ENCODE data around the gene LBR.

The LBR gene

DNA sequence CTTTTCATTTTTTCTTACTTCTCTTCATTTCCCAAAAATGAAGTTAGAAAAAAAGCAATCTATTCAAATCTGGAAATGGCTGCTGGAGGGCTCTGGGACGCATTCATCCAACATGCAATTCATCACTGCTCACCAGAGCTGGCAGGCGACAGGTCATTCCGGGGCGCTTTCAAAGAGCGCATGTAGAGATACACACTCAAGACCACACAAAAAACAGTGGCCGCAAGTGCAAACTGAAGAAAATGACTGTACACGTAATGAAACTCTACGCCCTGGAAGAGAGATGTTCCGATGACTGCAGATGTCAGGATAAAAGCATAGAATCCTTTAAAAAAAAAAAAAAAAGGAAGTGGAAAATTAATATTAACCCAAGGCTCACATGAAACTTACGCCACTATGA, 15.5 kb downstream of the LBR start:
- Histone ChIP-seq H3K9me2 (replicated peaks; ENCODE audit: insufficient read depth, low read length) (no peaks in the 10 kb centered on the region), H2AFZ (ENCODE audit: low read depth, low read length, severe bottlenecking) (no peak overlapping the region), H4K20me1 (ENCODE audit: low read depth, low read length) (peaks cover 29% of the 10 kb centered on the region), H3K9me3 (ENCODE audit: insufficient read depth, low read length) (no peaks in the 10 kb centered on the region), H3F3A (ENCODE audit: insufficient read depth) (peaks cover 11% of the 10 kb centered on the region; the same call in 1 of the 2 replicates), H3K4me3 (ENCODE audit: insufficient read depth, low read length, poor library complexity, severe bottlenecking) (no peak overlapping the region), H3K27ac (ENCODE audit: low read depth, low read length) (no peak overlapping the region), H3K9ac (ENCODE audit: low read length) (no peak overlapping the region), H3K27me3 (ENCODE audit: low read length) (no peaks in the 10 kb centered on the region), H3K4me2 (ENCODE audit: low read depth, low read length, poor library complexity, severe bottlenecking) (no peak overlapping the region), H3K79me2 (ENCODE audit: insufficient read depth, low read length) (peaks cover 87% of the 10 kb centered on the region), H3K36me3 (ENCODE audit: low read length) (peaks cover 82% of the 10 kb centered on the region)
- TF ChIP-seq, protein P1, sequence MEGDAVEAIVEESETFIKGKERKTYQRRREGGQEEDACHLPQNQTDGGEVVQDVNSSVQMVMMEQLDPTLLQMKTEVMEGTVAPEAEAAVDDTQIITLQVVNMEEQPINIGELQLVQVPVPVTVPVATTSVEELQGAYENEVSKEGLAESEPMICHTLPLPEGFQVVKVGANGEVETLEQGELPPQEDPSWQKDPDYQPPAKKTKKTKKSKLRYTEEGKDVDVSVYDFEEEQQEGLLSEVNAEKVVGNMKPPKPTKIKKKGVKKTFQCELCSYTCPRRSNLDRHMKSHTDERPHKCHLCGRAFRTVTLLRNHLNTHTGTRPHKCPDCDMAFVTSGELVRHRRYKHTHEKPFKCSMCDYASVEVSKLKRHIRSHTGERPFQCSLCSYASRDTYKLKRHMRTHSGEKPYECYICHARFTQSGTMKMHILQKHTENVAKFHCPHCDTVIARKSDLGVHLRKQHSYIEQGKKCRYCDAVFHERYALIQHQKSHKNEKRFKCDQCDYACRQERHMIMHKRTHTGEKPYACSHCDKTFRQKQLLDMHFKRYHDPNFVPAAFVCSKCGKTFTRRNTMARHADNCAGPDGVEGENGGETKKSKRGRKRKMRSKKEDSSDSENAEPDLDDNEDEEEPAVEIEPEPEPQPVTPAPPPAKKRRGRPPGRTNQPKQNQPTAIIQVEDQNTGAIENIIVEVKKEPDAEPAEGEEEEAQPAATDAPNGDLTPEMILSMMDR (IDR thresholded peaks at IDR 0.05; ENCODE audit: insufficient read depth, low read length, poor library complexity, severe bottlenecking): no peak
- no peak for TF ChIP-seq EZH2phosphoT487 (conservative IDR thresholded peaks at IDR 0.05; ENCODE audit: low read length)

DNA sequence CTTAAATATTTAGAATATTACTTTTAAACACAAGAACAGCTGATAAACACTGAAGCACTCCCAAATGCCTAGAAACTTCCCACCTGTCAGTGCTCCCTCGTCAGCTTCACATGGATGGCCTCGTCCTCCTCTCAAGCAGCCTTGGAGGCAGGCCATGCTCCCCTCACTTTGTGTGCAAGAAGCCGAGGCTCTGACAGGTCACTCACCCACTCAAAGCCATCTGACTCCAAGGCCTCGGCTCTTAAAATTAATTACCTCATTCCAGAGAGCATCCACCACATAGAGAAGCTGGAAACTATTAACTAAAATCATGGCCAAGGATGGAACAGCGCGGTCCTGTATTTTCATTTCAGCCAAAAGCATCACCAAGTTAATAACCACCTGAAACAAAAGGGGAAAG, 17.8 kb downstream of the LBR start:
- H3K36me3 ChIP-seq (ENCODE audit: low read length): peaks cover 79% of the 10 kb centered on the region

DNA sequence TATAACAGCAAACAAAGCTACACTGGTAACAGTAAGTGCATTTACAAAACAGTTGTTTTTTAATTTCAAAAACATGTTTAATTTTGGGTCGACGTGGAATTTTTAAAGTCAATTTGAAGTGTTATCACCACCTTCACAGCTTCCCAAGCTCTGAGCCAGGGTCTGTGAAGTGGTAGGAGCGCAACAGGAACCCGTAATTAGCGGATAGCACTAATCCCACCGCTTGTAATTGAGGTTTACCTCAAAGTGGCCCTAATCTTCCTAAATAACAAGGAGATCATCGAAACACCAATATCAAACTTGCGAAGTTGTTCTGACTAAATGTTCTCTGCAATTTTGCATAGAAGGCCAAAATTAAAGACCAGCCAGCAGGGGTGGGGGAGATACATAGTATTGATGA, 18.8 kb downstream of the LBR start:
- Histone ChIP-seq H2AFZ (ENCODE audit: low read depth, low read length, severe bottlenecking) (no peak overlapping the region), H3K27ac (ENCODE audit: low read depth, low read length) (no peak overlapping the region), H3F3A (ENCODE audit: insufficient read depth) (peaks cover 13% of the 10 kb centered on the region), H3K36me3 (ENCODE audit: low read length) (peaks cover 78% of the 10 kb centered on the region), H3K9ac (ENCODE audit: low read length) (no peak overlapping the region), H3K9me2 (replicated peaks; ENCODE audit: insufficient read depth, low read length) (no peaks in the 10 kb centered on the region), H3K4me2 (ENCODE audit: low read depth, low read length, poor library complexity, severe bottlenecking) (no peak overlapping the region), H3K79me2 (ENCODE audit: insufficient read depth, low read length) (peaks cover 73% of the 10 kb centered on the region), H3K27me3 (ENCODE audit: low read length) (no peaks in the 10 kb centered on the region), H4K20me1 (ENCODE audit: low read depth, low read length) (peaks cover 17% of the 10 kb centered on the region), H3K4me3 (ENCODE audit: insufficient read depth, low read length, poor library complexity, severe bottlenecking) (no peak overlapping the region), H3K9me3 (ENCODE audit: insufficient read depth, low read length) (no peaks in the 10 kb centered on the region)
- TF ChIP-seq, protein P1 (IDR thresholded peaks at IDR 0.05; ENCODE audit: insufficient read depth, low read length, poor library complexity, severe bottlenecking): no peak
- no peak for TF ChIP-seq EZH2phosphoT487 (conservative IDR thresholded peaks at IDR 0.05; ENCODE audit: low read length)

More for the DNA sequence above, 17.8 kb downstream of the LBR start:
- no peaks in the 10 kb centered on the region for H3K9me3 ChIP-seq (ENCODE audit: insufficient read depth, low read length)
- no peak for TF ChIP-seq EZH2phosphoT487 (conservative IDR thresholded peaks at IDR 0.05; ENCODE audit: low read length)
- TF ChIP-seq, protein P1 (IDR thresholded peaks at IDR 0.05; ENCODE audit: insufficient read depth, low read length, poor library complexity, severe bottlenecking): no peak
- peaks cover 17% of the 10 kb centered on the region for H4K20me1 ChIP-seq (ENCODE audit: low read depth, low read length)
- H3K9ac ChIP-seq (ENCODE audit: low read length): no peak overlapping the region
- no peaks in the 10 kb centered on the region for H3K27me3 ChIP-seq (ENCODE audit: low read length)
- H3K4me3 ChIP-seq (ENCODE audit: insufficient read depth, low read length, poor library complexity, severe bottlenecking): no peak overlapping the region
- no peak overlapping the region for H2AFZ ChIP-seq (ENCODE audit: low read depth, low read length, severe bottlenecking)
- peaks cover 13% of the 10 kb centered on the region; the same call in 1 of the 2 replicates for H3F3A ChIP-seq (ENCODE audit: insufficient read depth)
- no peak overlapping the region for H3K27ac ChIP-seq (ENCODE audit: low read depth, low read length)
- H3K9me2 ChIP-seq (replicated peaks; ENCODE audit: insufficient read depth, low read length): no peaks in the 10 kb centered on the region
- peaks cover 81% of the 10 kb centered on the region for H3K79me2 ChIP-seq (ENCODE audit: insufficient read depth, low read length)
- no peak overlapping the region for H3K4me2 ChIP-seq (ENCODE audit: low read depth, low read length, poor library complexity, severe bottlenecking)
